CD4-positive, CD25-positive, alpha-beta regulatory T cell (primary cell): Measurements from ENCODE around the gene EVX2. TPM values are rescaled to one million over a fixed set of nuclear protein-coding genes. Genes with fewer than 3 reads are reported as not detected.

ENCODE experiments used
- ATAC-seq, 2 donors: fragments of 150-1000 bp; cut with Tn5 transposase; one replicate each; pipeline ENCODE4 v1.10.0; 2021; ENCODE audit warnings: low read depth in 2 of 2, moderate number of reproducible peaks in 2 of 2, moderate library complexity in 1 of 2
- DNase-seq, 3 donors: peaks; one replicate each; pipeline versions ENCODE4 v3.0.0 to v3.0.0-alpha.2; 2012 to 2022; ENCODE audit warnings: mixed read lengths in 1 of 3
- H3K27ac ChIP-seq: one replicate; pipeline ENCODE4 v1.7.0; 2013; ENCODE audit warnings: mild to moderate bottlenecking, low read length; ENCODE audit not compliant: insufficient read depth, poor library complexity, severe bottlenecking
- H3K27me3 ChIP-seq: one replicate; pipeline ENCODE4 v1.7.0; 2013; ENCODE audit warnings: low read length; ENCODE audit not compliant: control insufficient read depth, insufficient read depth
- H3K36me3 ChIP-seq: one replicate; pipeline ENCODE4 v1.7.0; 2013; ENCODE audit warnings: mild to moderate bottlenecking, low read length, moderate library complexity; ENCODE audit not compliant: control insufficient read depth, insufficient read depth
- H3K4me1 ChIP-seq: 2 replicates; pipeline ENCODE4 v1.7.0; 2013; ENCODE audit warnings: mild to moderate bottlenecking, low read length; ENCODE audit not compliant: insufficient read depth, control insufficient read depth, poor library complexity, severe bottlenecking
- H3K4me3 ChIP-seq: one replicate; pipeline ENCODE4 v1.7.0; 2013; ENCODE audit warnings: low read depth, mild to moderate bottlenecking, low read length, moderate library complexity
- H3K9me3 ChIP-seq, 2 experiments: 1 replicate in 1 of 2; 2 replicates in 1 of 2; pipeline ENCODE4 v1.7.0; 2013; ENCODE audit warnings: low read length in 2 of 2, mild to moderate bottlenecking in 1 of 2, moderate library complexity in 1 of 2; ENCODE audit not compliant: control insufficient read depth in 2 of 2
- H3K27ac Mint-ChIP-seq, 3 donors: one replicate each; pipeline ENCODE4 v1.8.0; 2020 to 2022; ENCODE audit warnings: mild to moderate bottlenecking in 3 of 3, mixed read lengths in 3 of 3, moderate library complexity in 2 of 3
- H3K27me3 Mint-ChIP-seq: one replicate; pipeline ENCODE4 v1.8.0; 2022; ENCODE audit warnings: mild to moderate bottlenecking, mixed read lengths
- H3K36me3 Mint-ChIP-seq: one replicate; pipeline ENCODE4 v1.8.0; 2020; ENCODE audit warnings: mixed read lengths
- H3K4me1 Mint-ChIP-seq, 4 donors: one replicate each; pipeline ENCODE4 v1.8.0; 2020 to 2022; ENCODE audit warnings: mixed read lengths in 4 of 4, mild to moderate bottlenecking in 1 of 4
- H3K4me3 Mint-ChIP-seq, 4 donors: one replicate each; pipeline ENCODE4 v1.8.0; 2020 to 2022; ENCODE audit warnings: mild to moderate bottlenecking in 4 of 4, mixed read lengths in 4 of 4, moderate library complexity in 3 of 4
- H3K9me3 Mint-ChIP-seq, 7 donors: one replicate each; pipeline ENCODE4 v1.8.0; 2020 to 2022; ENCODE audit warnings: mixed read lengths in 7 of 7, mild to moderate bottlenecking in 3 of 7, moderate library complexity in 2 of 7
- polyA plus RNA-seq, 4 donors: library from polyadenylated mRNA; unstranded; fragments of 300-500 nt; fragmentation: Illumina TruSeq; gene quantifications; one replicate each; pipeline ENCODE4 v1.2.3, GENCODE V29; 2021
- total RNA-seq: library from RNA; stranded (reverse); gene quantifications from one replicate; pipeline ENCODE4 v1.2.3, GENCODE V29; 2022

The EVX2 gene
- total and polyA plus RNA-seq, 5 donors from 2014 or later: not detected

DNA sequence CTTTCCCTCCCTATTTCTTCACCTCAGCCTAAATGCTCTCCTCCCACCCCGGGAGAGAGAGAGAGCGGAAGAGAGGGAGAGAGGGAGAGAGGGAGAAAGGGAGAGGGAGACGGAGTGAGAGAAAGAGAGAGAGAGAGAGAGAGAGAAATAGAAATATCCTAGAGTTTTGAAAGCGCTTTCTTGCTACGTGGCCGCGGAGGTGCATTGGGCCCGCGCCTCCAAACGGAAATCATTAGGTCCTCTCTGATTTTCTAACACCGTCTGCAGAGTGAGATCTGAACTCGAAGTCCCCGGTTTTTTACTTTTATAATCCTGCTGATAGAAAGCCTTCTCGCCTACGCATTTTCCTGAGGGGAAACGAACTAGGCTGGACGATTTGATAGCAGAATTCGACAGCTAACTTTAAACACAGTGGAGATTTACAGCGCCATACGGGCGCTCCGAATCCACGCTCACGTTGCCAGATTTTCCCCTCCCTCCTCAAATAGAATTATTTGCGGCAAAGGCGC lies 903 bp upstream of the EVX2 start:
- no peak for ATAC-seq

DNA sequence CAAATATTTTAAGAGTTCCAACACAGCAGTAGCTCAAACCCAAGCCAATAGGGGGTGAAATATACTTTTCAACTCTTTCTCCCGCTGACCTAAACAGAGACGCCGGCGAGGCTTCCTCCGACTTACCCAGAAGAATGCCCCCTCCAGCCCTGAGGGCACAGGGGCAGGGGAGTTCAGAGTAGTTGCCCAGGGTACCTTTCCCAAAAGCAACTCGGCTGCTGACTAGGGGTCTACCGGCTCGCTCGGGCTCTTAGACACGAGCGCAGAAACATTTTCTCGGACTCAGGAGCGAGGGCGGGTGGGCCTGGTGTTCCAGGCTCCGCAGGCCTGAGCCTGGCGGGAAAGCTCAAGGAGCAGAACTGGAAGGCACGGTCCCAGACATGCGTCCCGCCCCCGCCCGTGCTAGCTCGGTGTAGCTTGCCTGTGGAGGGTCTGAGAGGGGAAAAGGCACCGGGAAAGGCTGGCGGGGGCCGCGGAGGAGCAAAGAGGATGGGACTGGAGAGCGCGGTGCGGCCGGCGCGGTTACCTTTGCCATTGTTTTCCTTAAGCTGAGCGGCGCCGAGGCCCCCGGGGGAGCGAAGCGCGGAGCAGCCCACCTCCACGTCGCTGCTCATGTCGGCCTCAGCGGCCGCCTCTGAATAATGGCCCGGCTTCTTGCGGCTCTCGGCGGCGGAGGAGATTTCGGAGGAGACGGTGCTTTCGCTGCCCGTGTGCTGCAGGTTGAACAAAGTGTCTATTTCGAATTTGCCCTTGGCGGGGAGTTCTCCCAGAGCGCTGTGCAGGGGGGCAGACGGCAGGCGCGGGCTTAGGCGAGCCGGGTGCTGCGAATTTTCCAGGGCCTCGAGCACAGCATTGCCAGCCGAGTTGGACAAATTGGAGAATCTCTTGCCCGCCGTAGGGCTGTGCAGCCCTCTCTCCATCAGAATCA lies 674 bp downstream of the EVX2 start:
- Histone ChIP-seq H3K27me3 (peaks cover 57% of the 10 kb centered on the region), H3K4me3 (no peak overlapping the region), H3K4me1 (peaks cover 13% of the 10 kb centered on the region), H3K27ac (no peak overlapping the region), H3K36me3 (no peaks in the 10 kb centered on the region), H3K9me3 (peaks cover 15 to 82% of the 10 kb centered on the region in 2 experiments)
- Mint-ChIP-seq H3K9me3 (peaks cover 0 to 45% (median 8%) of the 10 kb centered on the region in 7 donors), H3K4me3 (peak overlapping the region; percentile 48 to 87 (median 66)), H3K27me3 (peaks cover 91% of the 10 kb centered on the region), H3K36me3 (peaks cover 4% of the 10 kb centered on the region), H3K4me1 (peaks cover 4 to 22% (median 16%) of the 10 kb centered on the region in 4 donors), H3K27ac (peak overlapping the region; percentile 20 to 81 (median 62))
- DNase-seq (no peak), ATAC-seq (no peak)

More for the DNA sequence above, 903 bp upstream of the EVX2 start:
- no peak overlapping the region for H3K4me3 ChIP-seq
- peak overlapping the region in 3 of 4 donors; percentile 61 to 80 (median 68) for H3K4me3 Mint-ChIP-seq
- H3K4me1 ChIP-seq: peaks cover 7% of the 10 kb centered on the region
- peak overlapping the region in 1 of 3 donors; percentile 81 for H3K27ac Mint-ChIP-seq
- no peak overlapping the region for H3K27ac ChIP-seq
- DNase-seq: no peak
- H3K9me3 Mint-ChIP-seq: peaks cover 0 to 42% (median 0%) of the 10 kb centered on the region in 7 donors
- peaks cover 6 to 19% (median 8%) of the 10 kb centered on the region in 4 donors for H3K4me1 Mint-ChIP-seq
- H3K36me3 Mint-ChIP-seq: peaks cover 7% of the 10 kb centered on the region
- peaks cover 11 to 72% of the 10 kb centered on the region in 2 experiments for H3K9me3 ChIP-seq
- H3K36me3 ChIP-seq: no peaks in the 10 kb centered on the region
- H3K27me3 Mint-ChIP-seq: peaks cover 91% of the 10 kb centered on the region
- H3K27me3 ChIP-seq: peaks cover 57% of the 10 kb centered on the region

DNA sequence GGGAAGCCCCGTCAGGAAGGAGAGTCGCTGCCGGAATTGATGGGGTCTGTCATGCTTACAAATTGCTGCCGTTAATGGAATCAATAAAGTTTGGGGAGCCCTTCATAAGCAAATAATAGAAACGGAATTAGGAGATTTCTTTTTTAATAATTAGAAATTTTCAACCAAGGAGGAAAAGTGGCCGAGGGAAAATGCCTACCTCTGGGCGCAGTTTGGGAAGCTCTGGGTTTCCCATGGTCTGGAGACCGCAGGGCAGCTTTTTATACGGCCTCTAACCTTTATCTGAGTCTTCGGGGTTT lies 1.3 kb downstream of the EVX2 start:
- peak overlapping the region in 1 of 3 donors; percentile 75 for H3K27ac Mint-ChIP-seq
- no peaks in the 10 kb centered on the region for H3K36me3 ChIP-seq
- no peak overlapping the region for H3K27ac ChIP-seq
- DNase-seq: no peak
- H3K27me3 Mint-ChIP-seq: peaks cover 88% of the 10 kb centered on the region
- peaks cover 18 to 78% of the 10 kb centered on the region in 2 experiments for H3K9me3 ChIP-seq
- peaks cover 4% of the 10 kb centered on the region for H3K36me3 Mint-ChIP-seq
- peak overlapping the region in 3 of 4 donors; percentile 29 to 52 (median 48) for H3K4me3 Mint-ChIP-seq
- peaks cover 56% of the 10 kb centered on the region for H3K27me3 ChIP-seq
- no peak overlapping the region for H3K4me3 ChIP-seq
- H3K9me3 Mint-ChIP-seq: peaks cover 0 to 45% (median 8%) of the 10 kb centered on the region in 7 donors
- peaks cover 4 to 20% (median 15%) of the 10 kb centered on the region in 4 donors for H3K4me1 Mint-ChIP-seq
- no peak for ATAC-seq
- H3K4me1 ChIP-seq: peaks cover 13% of the 10 kb centered on the region

DNA sequence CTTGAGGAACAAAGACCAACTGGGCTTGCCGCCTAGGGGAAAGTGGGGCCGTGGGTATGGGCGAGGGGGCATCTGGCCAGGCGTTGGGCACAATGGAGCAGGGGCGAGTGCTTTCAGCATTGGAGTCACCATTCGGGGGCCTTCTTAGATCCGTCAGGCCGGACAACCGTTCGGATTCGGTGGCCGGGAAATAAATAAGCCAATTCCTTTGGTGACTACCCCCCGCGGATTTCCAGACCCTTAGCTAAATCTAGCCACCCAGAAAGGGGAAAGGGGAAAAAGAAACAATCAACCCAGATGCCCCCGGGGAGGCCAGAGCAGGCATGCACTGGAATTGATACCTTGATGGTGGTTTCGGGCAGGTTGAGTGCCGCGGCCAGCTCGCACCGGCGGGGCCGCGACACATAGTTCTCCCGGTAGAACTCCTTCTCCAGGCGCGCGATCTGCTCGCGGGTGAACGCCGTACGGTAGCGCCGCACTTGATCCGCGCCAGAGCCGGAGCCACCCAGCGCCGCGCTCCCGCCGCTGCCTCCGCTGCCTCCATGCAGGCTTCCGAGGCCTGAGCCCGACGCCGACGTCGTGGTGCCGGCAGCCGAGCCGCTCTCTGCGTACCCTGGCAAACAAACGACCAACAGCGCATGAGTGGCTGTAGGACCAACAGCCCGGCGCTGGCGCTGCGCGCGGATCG lies 1.8 kb downstream of the EVX2 start:
- Histone ChIP-seq H3K4me1 (peaks cover 13% of the 10 kb centered on the region), H3K36me3 (no peaks in the 10 kb centered on the region), H3K4me3 (no peak overlapping the region), H3K9me3 (peaks cover 20 to 77% of the 10 kb centered on the region in 2 experiments), H3K27ac (no peak overlapping the region), H3K27me3 (peaks cover 57% of the 10 kb centered on the region)
- Mint-ChIP-seq H3K27ac (peak overlapping the region in 2 of 3 donors; percentile 83 to 87), H3K36me3 (peaks cover 4% of the 10 kb centered on the region), H3K9me3 (peaks cover 0 to 43% (median 8%) of the 10 kb centered on the region in 7 donors), H3K4me1 (peaks cover 4 to 18% (median 15%) of the 10 kb centered on the region in 4 donors), H3K27me3 (peaks cover 88% of the 10 kb centered on the region), H3K4me3 (peak overlapping the region in 3 of 4 donors; percentile 30 to 53 (median 52))
- ATAC-seq: no peak
- no peak for DNase-seq

DNA sequence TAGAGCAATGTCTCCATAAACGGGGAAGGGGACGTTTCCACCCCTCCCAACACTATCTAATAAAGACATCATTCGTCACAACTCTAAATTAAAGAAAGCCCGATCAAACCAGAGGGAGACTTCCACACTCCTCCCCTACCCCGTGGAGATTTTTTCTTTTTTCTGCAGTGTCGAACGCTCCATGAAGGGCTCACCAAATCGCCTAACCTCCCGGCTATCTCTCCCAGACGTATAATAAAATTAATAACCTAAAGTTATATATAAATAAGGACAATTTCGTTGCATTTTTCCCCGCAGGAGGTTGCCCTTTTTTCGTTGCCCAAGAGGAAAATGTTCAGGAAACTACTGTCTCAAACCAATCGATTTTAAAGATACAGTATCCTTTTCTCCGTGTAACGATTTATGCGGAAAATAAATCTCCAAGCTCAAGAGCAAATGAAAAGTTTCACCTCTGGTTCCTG lies 2.4 kb downstream of the EVX2 start:
- no peaks in the 10 kb centered on the region for H3K36me3 ChIP-seq
- H3K4me1 ChIP-seq: peaks cover 13% of the 10 kb centered on the region
- peaks cover 4% of the 10 kb centered on the region for H3K36me3 Mint-ChIP-seq
- no peak for DNase-seq
- H3K27ac Mint-ChIP-seq: peak overlapping the region; percentile 62 to 87 (median 83)
- peaks cover 57% of the 10 kb centered on the region for H3K27me3 ChIP-seq
- H3K9me3 Mint-ChIP-seq: peaks cover 0 to 43% (median 11%) of the 10 kb centered on the region in 7 donors
- H3K4me3 Mint-ChIP-seq: peak overlapping the region in 3 of 4 donors; percentile 30 to 77 (median 73)
- H3K4me3 ChIP-seq: no peak overlapping the region
- peaks cover 3 to 16% (median 15%) of the 10 kb centered on the region in 4 donors for H3K4me1 Mint-ChIP-seq
- ATAC-seq: no peak
- peaks cover 88% of the 10 kb centered on the region for H3K27me3 Mint-ChIP-seq
- H3K27ac ChIP-seq: no peak overlapping the region
- peaks cover 26 to 82% of the 10 kb centered on the region in 2 experiments for H3K9me3 ChIP-seq

DNA sequence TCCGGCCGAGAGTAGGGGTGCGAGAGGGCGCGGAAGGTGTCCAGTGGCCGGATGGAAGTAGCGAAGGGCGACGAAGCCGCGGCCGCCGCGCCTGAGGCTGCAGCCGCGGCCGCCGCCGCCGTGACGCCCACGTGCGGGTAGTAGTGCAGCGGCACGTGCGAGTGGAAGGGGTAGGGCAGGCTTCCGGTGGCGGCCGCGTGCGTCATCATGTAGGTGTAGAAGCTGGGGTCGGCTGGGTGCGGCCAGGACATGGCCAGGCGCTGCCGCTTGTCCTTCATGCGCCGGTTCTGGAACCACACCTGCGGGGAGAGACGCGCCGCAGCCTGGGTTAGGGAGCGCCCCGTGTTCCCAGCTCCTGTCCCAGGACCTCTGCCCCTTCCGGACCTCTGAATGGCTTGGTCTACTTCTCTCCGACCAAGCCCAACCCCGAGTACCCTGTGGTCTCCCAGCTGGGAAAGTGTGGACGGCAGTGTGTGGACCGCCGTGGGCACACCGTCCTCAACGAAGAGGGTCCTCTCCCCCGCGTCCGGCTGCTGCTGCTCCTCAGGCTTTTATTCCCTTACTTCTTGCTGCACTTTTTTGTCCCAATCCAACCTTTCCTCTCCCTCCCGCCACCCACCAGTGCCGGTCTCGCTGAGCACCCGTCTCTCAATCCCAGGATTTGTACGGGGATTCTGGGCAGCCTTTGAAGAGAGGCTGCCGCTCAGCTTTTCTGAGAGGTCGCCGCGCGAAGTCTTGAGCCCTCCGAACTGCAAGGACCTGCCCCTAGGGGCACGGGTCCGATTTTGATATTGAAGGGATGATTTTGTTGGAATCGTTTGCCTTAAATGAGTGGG lies 3.0 kb downstream of the EVX2 start:
- Histone ChIP-seq H3K4me3 (no peak overlapping the region), H3K4me1 (peaks cover 13% of the 10 kb centered on the region), H3K36me3 (no peaks in the 10 kb centered on the region), H3K9me3 (peaks cover 30 to 76% of the 10 kb centered on the region in 2 experiments), H3K27me3 (peaks cover 60% of the 10 kb centered on the region), H3K27ac (no peak overlapping the region)
- ATAC-seq (no peak), DNase-seq (no peak)
- Mint-ChIP-seq H3K4me1 (peaks cover 2 to 16% (median 15%) of the 10 kb centered on the region in 4 donors), H3K36me3 (peaks cover 4% of the 10 kb centered on the region), H3K4me3 (peak overlapping the region in 3 of 4 donors; percentile 30 to 77 (median 73)), H3K27ac (peak overlapping the region; percentile 56 to 83 (median 62)), H3K27me3 (peaks cover 88% of the 10 kb centered on the region), H3K9me3 (peaks cover 0 to 46% (median 12%) of the 10 kb centered on the region in 7 donors)
